Esophagus squamous epithelium (tissue), 4 donors: ENCODE results near the gene ZCWPW2.

Experiments
- POLR2A ChIP-seq, 4 donors: fragments of 450-650 bp; IDR thresholded peaks; one replicate each; pipeline ENCODE4 v1.6.1; 2017; ENCODE audit warnings: antibody characterized with exemption in 4 of 4, mild to moderate bottlenecking in 4 of 4, moderate library complexity in 3 of 4
- TF ChIP-seq, protein P1 (sequence below), 6 experiments: fragments of 450-650 bp in 4 of 6; fragments of 200-600 bp in 2 of 6; sonication (generic) in 2 of 6; IDR thresholded peaks; one replicate each; pipeline ENCODE4 v1.5.1; 2016 to 2019; ENCODE audit warnings: antibody characterized with exemption in 6 of 6, mild to moderate bottlenecking in 4 of 6, moderate library complexity in 4 of 6

- TF ChIP-seq POLR2A (IDR thresholded peaks at IDR 0.05) = no peak
- TF ChIP-seq, protein P1, sequence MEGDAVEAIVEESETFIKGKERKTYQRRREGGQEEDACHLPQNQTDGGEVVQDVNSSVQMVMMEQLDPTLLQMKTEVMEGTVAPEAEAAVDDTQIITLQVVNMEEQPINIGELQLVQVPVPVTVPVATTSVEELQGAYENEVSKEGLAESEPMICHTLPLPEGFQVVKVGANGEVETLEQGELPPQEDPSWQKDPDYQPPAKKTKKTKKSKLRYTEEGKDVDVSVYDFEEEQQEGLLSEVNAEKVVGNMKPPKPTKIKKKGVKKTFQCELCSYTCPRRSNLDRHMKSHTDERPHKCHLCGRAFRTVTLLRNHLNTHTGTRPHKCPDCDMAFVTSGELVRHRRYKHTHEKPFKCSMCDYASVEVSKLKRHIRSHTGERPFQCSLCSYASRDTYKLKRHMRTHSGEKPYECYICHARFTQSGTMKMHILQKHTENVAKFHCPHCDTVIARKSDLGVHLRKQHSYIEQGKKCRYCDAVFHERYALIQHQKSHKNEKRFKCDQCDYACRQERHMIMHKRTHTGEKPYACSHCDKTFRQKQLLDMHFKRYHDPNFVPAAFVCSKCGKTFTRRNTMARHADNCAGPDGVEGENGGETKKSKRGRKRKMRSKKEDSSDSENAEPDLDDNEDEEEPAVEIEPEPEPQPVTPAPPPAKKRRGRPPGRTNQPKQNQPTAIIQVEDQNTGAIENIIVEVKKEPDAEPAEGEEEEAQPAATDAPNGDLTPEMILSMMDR (IDR thresholded peaks at IDR 0.05) = no peak
Measured at GRCh38 chr3:28575100-28575745, 226.7 kb downstream of the ZCWPW2 start.
